Neuronal stem cell (in vitro differentiated cells): ENCODE measurements around the gene TSEN34.

Experiments
- DNase-seq: peaks from one replicate; pipeline ENCODE4 v3.0.0-alpha.2; 2013; ENCODE audit warnings: low spot score
- H2AFZ ChIP-seq: one replicate; pipeline ENCODE4 v1.6.1; 2013; ENCODE audit warnings: mild to moderate bottlenecking, low read length, inconsistent platforms
- H2AK5ac ChIP-seq: 2 replicates; pipeline ENCODE4 v1.6.1; 2013; ENCODE audit warnings: low read depth, mild to moderate bottlenecking, inconsistent platforms, low read length, moderate library complexity, mixed read lengths
- H2BK120ac ChIP-seq: 2 replicates; pipeline ENCODE4 v1.6.1; 2013; ENCODE audit warnings: low read depth, mild to moderate bottlenecking, inconsistent platforms, low read length, moderate library complexity, mixed read lengths
- H2BK12ac ChIP-seq: one replicate; pipeline ENCODE4 v1.6.1; 2013; ENCODE audit warnings: low read length, inconsistent platforms
- H2BK15ac ChIP-seq: 2 replicates; pipeline ENCODE4 v1.6.1; 2013; ENCODE audit warnings: mild to moderate bottlenecking, low read length, inconsistent platforms, mixed read lengths
- H2BK5ac ChIP-seq: one replicate; pipeline ENCODE4 v1.6.1; 2013; ENCODE audit warnings: inconsistent platforms, mild to moderate bottlenecking, low read length, moderate library complexity
- H3K14ac ChIP-seq: one replicate; pipeline ENCODE4 v1.6.1; 2013; ENCODE audit warnings: low read length, inconsistent platforms
- H3K18ac ChIP-seq: 2 replicates; pipeline ENCODE4 v1.6.1; 2013; ENCODE audit warnings: low read length, inconsistent platforms
- H3K23ac ChIP-seq: 2 replicates; pipeline ENCODE4 v1.6.1; 2013; ENCODE audit warnings: low read depth, mild to moderate bottlenecking, mixed read lengths, low read length, inconsistent platforms; ENCODE audit not compliant: poor library complexity
- H3K27ac ChIP-seq: replicated peaks from 3 replicates; pipeline ENCODE4 v1.5.1; 2013; ENCODE audit warnings: low read length, inconsistent platforms
- H3K27me3 ChIP-seq, 3 experiments: 2 replicates each; pipeline ENCODE4 v1.6.1; 2013; ENCODE audit warnings: low read length in 3 of 3, mild to moderate bottlenecking in 2 of 3, inconsistent platforms in 1 of 3, low read depth in 1 of 3, mixed read lengths in 1 of 3, moderate library complexity in 1 of 3; ENCODE audit not compliant: control insufficient read depth in 3 of 3, insufficient read depth in 3 of 3
- H3K36me3 ChIP-seq, 2 donors: replicated peaks in 1 of 2; 2 replicates each; pipeline ENCODE4 v1.6.1; 2013; ENCODE audit warnings: low read length in 2 of 2; ENCODE audit not compliant: control insufficient read depth in 2 of 2, insufficient read depth in 2 of 2
- H3K4ac ChIP-seq: 2 replicates; pipeline ENCODE4 v1.6.1; 2013; ENCODE audit warnings: inconsistent platforms, mild to moderate bottlenecking, low read length, moderate library complexity
- H3K4me1 ChIP-seq, 2 donors: 1 replicate in 1 of 2; 2 replicates in 1 of 2; pipeline ENCODE4 v1.6.1; 2013; ENCODE audit warnings: low read length in 2 of 2, low read depth in 1 of 2; ENCODE audit not compliant: control insufficient read depth in 2 of 2, insufficient read depth in 1 of 2
- H3K4me2 ChIP-seq: one replicate; pipeline ENCODE4 v1.6.1; 2013; ENCODE audit warnings: mild to moderate bottlenecking, low read length, inconsistent platforms; ENCODE audit not compliant: insufficient read depth, poor library complexity, severe bottlenecking
- H3K4me3 ChIP-seq, 2 donors: 2 replicates each; pipeline ENCODE4 v1.5.1; 2013; ENCODE audit warnings: low read length in 2 of 2, mild to moderate bottlenecking in 2 of 2, inconsistent platforms in 1 of 2, moderate library complexity in 1 of 2
- H3K79me1 ChIP-seq: one replicate; pipeline ENCODE4 v1.6.1; 2013; ENCODE audit warnings: low read depth, mild to moderate bottlenecking, inconsistent platforms, low read length, moderate library complexity
- H3K9ac ChIP-seq: one replicate; pipeline ENCODE4 v1.6.1; 2013; ENCODE audit warnings: mild to moderate bottlenecking, low read depth, low read length, inconsistent platforms; ENCODE audit not compliant: poor library complexity
- H3K9me3 ChIP-seq, 2 donors: replicated peaks in 1 of 2; 2 replicates each; pipeline versions ENCODE3 to v1.6.1; 2013; ENCODE audit warnings: low read length in 2 of 2, mild to moderate bottlenecking in 2 of 2, inconsistent platforms in 1 of 2, low read depth in 1 of 2, mixed read lengths in 1 of 2, moderate library complexity in 1 of 2; ENCODE audit not compliant: control insufficient read depth in 2 of 2, insufficient read depth in 1 of 2
- H4K8ac ChIP-seq: one replicate; pipeline ENCODE4 v1.6.1; 2013; ENCODE audit warnings: low read depth, mild to moderate bottlenecking, inconsistent platforms, low read length, moderate library complexity
- H4K91ac ChIP-seq: one replicate; pipeline ENCODE4 v1.6.1; 2013; ENCODE audit warnings: low read length, low read depth, mild to moderate bottlenecking, inconsistent platforms; ENCODE audit not compliant: poor library complexity
- WGBS, 2 donors: extraction: QIAGEN DNeasy Blood & Tissue Kit; methylation state at CpG; one replicate each; pipeline ENCODE4 v1.1.7; 2013; ENCODE audit warnings: missing lambda C conversion rate in 2 of 2, mixed read lengths in 1 of 2; ENCODE audit not compliant: insufficient read length in 2 of 2, insufficient replicate concordance in 1 of 2; ENCODE audit errors: extremely low coverage in 2 of 2; 5-methylcytosine and 5-hydroxymethylcytosine counted together

TSEN34 gene

GRCh38 chr19:54201980-54202379 is 10.9 kb downstream of the TSEN34 start:
- DNase-seq: no peak

GRCh38 chr19:54203151-54203611 is 12.1 kb downstream of the TSEN34 start:
- no peak overlapping the region for H3K27ac ChIP-seq
- no peak overlapping the region for H2BK5ac ChIP-seq
- H3K79me1 ChIP-seq: peaks cover 17% of the 10 kb centered on the region
- no peak overlapping the region for H3K4me2 ChIP-seq
- H4K8ac ChIP-seq: no peak overlapping the region
- peaks cover 19 to 20% of the 10 kb centered on the region in 2 donors for H3K4me1 ChIP-seq
- no peaks in the 10 kb centered on the region for H3K9me3 ChIP-seq
- no peak overlapping the region for H3K14ac ChIP-seq
- no peak overlapping the region for H2BK15ac ChIP-seq
- DNase-seq: no peak
- H3K27me3 ChIP-seq: no peaks in the 10 kb centered on the region
- H3K18ac ChIP-seq: no peak overlapping the region
- no peak overlapping the region for H2BK120ac ChIP-seq
- no peak overlapping the region for H4K91ac ChIP-seq
- no peak overlapping the region for H2BK12ac ChIP-seq
- H3K36me3 ChIP-seq: peaks cover 59 to 75% of the 10 kb centered on the region in 2 donors
- no peak overlapping the region for H3K23ac ChIP-seq
- H3K4ac ChIP-seq: no peak overlapping the region
- H3K9ac ChIP-seq: peak overlapping the region; percentile 2
- no peak overlapping the region for H2AFZ ChIP-seq
- H3K4me3 ChIP-seq: no peak overlapping the region
- H2AK5ac ChIP-seq: no peak overlapping the region
- WGBS, 2 donors: no CpG with 5 or more reads among the region's 9 CpGs

More at GRCh38 chr19:54201980-54202379, 10.9 kb downstream of the TSEN34 start:
- H2BK15ac ChIP-seq: no peak overlapping the region
- H4K91ac ChIP-seq: no peak overlapping the region
- H2AK5ac ChIP-seq: no peak overlapping the region
- peak overlapping the region in 1 of 2 donors; percentile 72 for H3K4me3 ChIP-seq
- WGBS, 2 donors: no CpG with 5 or more reads among the region's 13 CpGs
- H3K27me3 ChIP-seq: no peaks in the 10 kb centered on the region
- no peak overlapping the region for H2BK5ac ChIP-seq
- H3K9me3 ChIP-seq: no peaks in the 10 kb centered on the region
- H3K23ac ChIP-seq: no peak overlapping the region
- no peak overlapping the region for H2AFZ ChIP-seq
- H4K8ac ChIP-seq: no peak overlapping the region
- no peak overlapping the region for H3K4me2 ChIP-seq
- no peak overlapping the region for H3K4ac ChIP-seq
- H3K79me1 ChIP-seq: peaks cover 14% of the 10 kb centered on the region
- H2BK120ac ChIP-seq: no peak overlapping the region
- H3K4me1 ChIP-seq: peaks cover 19 to 20% of the 10 kb centered on the region in 2 donors
- H3K14ac ChIP-seq: no peak overlapping the region
- no peak overlapping the region for H3K18ac ChIP-seq
- peaks cover 50 to 71% of the 10 kb centered on the region in 2 donors for H3K36me3 ChIP-seq
- no peak overlapping the region for H3K9ac ChIP-seq
- H3K27ac ChIP-seq: no peak overlapping the region
- H2BK12ac ChIP-seq: no peak overlapping the region

GRCh38 chr19:54204767-54205468 is 13.8 kb downstream of the TSEN34 start:
- WGBS, 2 donors: no CpG with 5 or more reads among the region's 4 CpGs

GRCh38 chr19:54206030-54206830 is 15.1 kb downstream of the TSEN34 start:
- H2BK15ac ChIP-seq: no peak overlapping the region
- DNase-seq: no peak
- no peak overlapping the region for H2AFZ ChIP-seq
- H3K4me2 ChIP-seq: no peak overlapping the region
- no CpG with 5 or more reads among the region's 27 CpGs for WGBS, 2 donors
- H3K27ac ChIP-seq: no peak overlapping the region
- no peak overlapping the region for H4K8ac ChIP-seq
- H3K9me3 ChIP-seq: no peaks in the 10 kb centered on the region
- H3K4me1 ChIP-seq: peaks cover 17 to 20% of the 10 kb centered on the region in 2 donors
- H3K79me1 ChIP-seq: peaks cover 26% of the 10 kb centered on the region
- H3K4me3 ChIP-seq: no peak overlapping the region
- H3K4ac ChIP-seq: no peak overlapping the region
- peaks cover 72 to 74% of the 10 kb centered on the region in 2 donors for H3K36me3 ChIP-seq
- no peak overlapping the region for H2AK5ac ChIP-seq
- H2BK12ac ChIP-seq: no peak overlapping the region
- no peak overlapping the region for H2BK5ac ChIP-seq
- no peak overlapping the region for H3K18ac ChIP-seq
- H3K27me3 ChIP-seq: no peaks in the 10 kb centered on the region
- H3K14ac ChIP-seq: no peak overlapping the region
- H4K91ac ChIP-seq: no peak overlapping the region
- H3K9ac ChIP-seq: no peak overlapping the region
- H2BK120ac ChIP-seq: no peak overlapping the region
- peak overlapping the region; percentile 82 for H3K23ac ChIP-seq

More at GRCh38 chr19:54204767-54205468, 13.8 kb downstream of the TSEN34 start:
- H3K18ac ChIP-seq: no peak overlapping the region
- H3K4me3 ChIP-seq: no peak overlapping the region
- H2BK15ac ChIP-seq: no peak overlapping the region
- no peak overlapping the region for H3K23ac ChIP-seq
- H4K8ac ChIP-seq: no peak overlapping the region
- no peak overlapping the region for H2AFZ ChIP-seq
- no peak overlapping the region for H3K4me2 ChIP-seq
- peaks cover 19 to 20% of the 10 kb centered on the region in 2 donors for H3K4me1 ChIP-seq
- DNase-seq: no peak
- peaks cover 22% of the 10 kb centered on the region for H3K79me1 ChIP-seq
- H3K9me3 ChIP-seq: no peaks in the 10 kb centered on the region
- H2BK12ac ChIP-seq: no peak overlapping the region
- no peak overlapping the region for H4K91ac ChIP-seq
- no peak overlapping the region for H2BK120ac ChIP-seq
- H3K14ac ChIP-seq: no peak overlapping the region
- no peak overlapping the region for H2AK5ac ChIP-seq
- no peak overlapping the region for H3K27ac ChIP-seq
- H3K36me3 ChIP-seq: peaks cover 66 to 75% of the 10 kb centered on the region in 2 donors
- no peak overlapping the region for H3K9ac ChIP-seq
- H3K4ac ChIP-seq: no peak overlapping the region
- H3K27me3 ChIP-seq: no peaks in the 10 kb centered on the region
- H2BK5ac ChIP-seq: no peak overlapping the region
